ENCODE results near the gene HAUS8. TPM values are rescaled to one million over a fixed set of nuclear protein-coding genes. Genes with fewer than 3 reads are reported as not detected.

HAUS8 gene
- polyA plus RNA-seq, 3 donors, result 2.5 to 9.3 (median 4.4) TPM

DNA sequence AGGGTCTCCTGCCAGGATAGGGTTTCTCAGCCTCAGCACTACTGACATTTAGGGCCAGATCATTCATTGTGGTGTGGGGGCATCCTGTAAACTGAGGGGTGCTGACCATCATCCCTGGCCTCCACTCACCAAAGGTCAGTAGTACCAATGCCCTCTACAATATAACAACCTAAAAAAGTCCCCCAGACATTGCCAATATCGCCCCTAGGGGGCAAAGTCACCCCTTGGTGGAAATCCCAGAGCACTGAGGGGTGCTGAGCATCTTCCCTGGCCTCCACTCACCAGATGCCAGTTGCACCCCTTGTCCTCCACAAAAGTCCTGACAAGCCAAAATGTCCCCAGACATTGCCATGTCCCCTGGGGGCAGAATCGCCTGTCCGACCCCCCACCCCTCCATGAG is 70.3 kb downstream of the HAUS8 start:
- Histone ChIP-seq H3K4me3 (replicated peaks in 1 of 3; ENCODE audit: low read depth in 2 of 3, low read length in 3 of 3) (no peak overlapping the region), H3K27ac (ENCODE audit: low read depth in 1 of 2, low read length in 2 of 2) (no peak overlapping the region), H3K27me3 (ENCODE audit: control insufficient read depth in 2 of 2, insufficient read depth in 2 of 2, low read length in 2 of 2) (no peaks in the 10 kb centered on the region), H3K36me3 (replicated peaks in 1 of 2; ENCODE audit: control insufficient read depth in 1 of 2, insufficient read depth in 2 of 2, low read length in 2 of 2) (no peaks in the 10 kb centered on the region), H3K79me2 (ENCODE audit: insufficient read depth, low read length) (no peaks in the 10 kb centered on the region), H3K9me3 (replicated peaks in 1 of 2; ENCODE audit: control insufficient read depth in 1 of 2, insufficient read depth in 1 of 2, low read length in 2 of 2) (no peaks in the 10 kb centered on the region), H2AFZ (ENCODE audit: insufficient read depth, low read depth, low read length, poor library complexity, severe bottlenecking) (no peak overlapping the region), H3K4me1 (ENCODE audit: control insufficient read depth in 1 of 2, insufficient read depth in 2 of 2, low read length in 2 of 2) (peaks cover 28 to 49% of the 10 kb centered on the region in 2 donors), H3K9ac (ENCODE audit: insufficient read depth, low read length, poor library complexity, severe bottlenecking) (no peak overlapping the region), H4K20me1 (ENCODE audit: insufficient read depth, low read length) (no peaks in the 10 kb centered on the region), H3K4me2 (replicated peaks; ENCODE audit: extremely low read depth, low read length, poor library complexity, severe bottlenecking) (no peak overlapping the region)
- TF ChIP-seq CTCF (IDR thresholded peaks at IDR 0.05), result no peak
- Mint-ChIP-seq H3K4me3 (no peak overlapping the region), H3K27ac (peak overlapping the region in 1 of 7 donors; percentile 28), H3K36me3 (peaks cover 0 to 3% of the 10 kb centered on the region in 2 donors), H3K27me3 (ENCODE audit: low read depth in 3 of 3) (peaks cover 10 to 28% (median 14%) of the 10 kb centered on the region in 3 donors), H3K4me1 (peaks cover 37% of the 10 kb centered on the region), H3K9me3 (peaks cover 0 to 7% (median 0%) of the 10 kb centered on the region in 7 donors)
- intact Hi-C loops (cut with micrococcal nuclease), result no loop called here
- no peak for DNase-seq
- WGBS (ENCODE audit: insufficient coverage), result 96% methylated on average over 3 of the region's 3 CpGs

DNA sequence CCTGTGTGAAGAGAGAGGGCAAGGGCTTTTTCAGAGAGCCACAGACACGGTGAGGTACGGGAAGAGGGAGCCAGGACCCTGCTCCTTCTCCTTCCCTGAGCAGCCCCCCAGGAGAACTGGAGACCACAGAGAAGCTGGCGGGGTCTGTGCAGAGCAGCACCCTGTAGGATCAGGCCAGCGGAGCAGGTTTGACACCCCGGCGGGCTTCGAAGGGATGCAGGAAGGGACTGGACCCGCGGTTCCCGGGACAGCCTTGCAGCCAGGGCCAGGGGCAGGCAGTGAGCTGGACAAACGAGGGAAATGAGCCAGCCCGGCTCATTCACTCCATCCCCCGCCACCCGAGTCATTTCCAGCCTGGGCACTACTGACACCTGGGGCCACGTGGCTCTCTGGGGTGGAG is 70.9 kb downstream of the HAUS8 start:
- no peak overlapping the region for H3K4me2 ChIP-seq (replicated peaks; ENCODE audit: extremely low read depth, low read length, poor library complexity, severe bottlenecking)
- WGBS (ENCODE audit: insufficient coverage), result 100% methylated on average over 9 of the region's 15 CpGs
- Mint-ChIP-seq H3K27ac (no peak overlapping the region), H3K4me1 (peaks cover 31% of the 10 kb centered on the region), H3K4me3 (no peak overlapping the region), H3K27me3 (ENCODE audit: low read depth in 3 of 3) (peaks cover 10 to 28% (median 14%) of the 10 kb centered on the region in 3 donors), H3K36me3 (peaks cover 0 to 7% of the 10 kb centered on the region in 2 donors), H3K9me3 (peaks cover 0 to 4% (median 0%) of the 10 kb centered on the region in 7 donors)
- H2AFZ ChIP-seq (ENCODE audit: insufficient read depth, low read depth, low read length, poor library complexity, severe bottlenecking), result no peak overlapping the region
- H3K9me3 ChIP-seq (replicated peaks in 1 of 2; ENCODE audit: control insufficient read depth in 1 of 2, insufficient read depth in 1 of 2, low read length in 2 of 2), result no peaks in the 10 kb centered on the region
- intact Hi-C loops (cut with micrococcal nuclease), result no loop called here
- peaks cover 22 to 43% of the 10 kb centered on the region in 2 donors for H3K4me1 ChIP-seq (ENCODE audit: control insufficient read depth in 1 of 2, insufficient read depth in 2 of 2, low read length in 2 of 2)
- H4K20me1 ChIP-seq (ENCODE audit: insufficient read depth, low read length), result no peaks in the 10 kb centered on the region
- TF ChIP-seq CTCF (IDR thresholded peaks at IDR 0.05), result no peak
- H3K79me2 ChIP-seq (ENCODE audit: insufficient read depth, low read length), result no peaks in the 10 kb centered on the region
- H3K4me3 ChIP-seq (replicated peaks in 1 of 3; ENCODE audit: low read depth in 2 of 3, low read length in 3 of 3), result no peak overlapping the region
- no peak overlapping the region for H3K9ac ChIP-seq (ENCODE audit: insufficient read depth, low read length, poor library complexity, severe bottlenecking)
- H3K27ac ChIP-seq (ENCODE audit: low read depth in 1 of 2, low read length in 2 of 2), result no peak overlapping the region
- no peak for DNase-seq
- H3K27me3 ChIP-seq (ENCODE audit: control insufficient read depth in 2 of 2, insufficient read depth in 2 of 2, low read length in 2 of 2), result no peaks in the 10 kb centered on the region
- no peaks in the 10 kb centered on the region for H3K36me3 ChIP-seq (replicated peaks in 1 of 2; ENCODE audit: control insufficient read depth in 1 of 2, insufficient read depth in 2 of 2, low read length in 2 of 2)
